GF-D8 (cell line): ENCODE measurements around the gene SPINT1.

ENCODE experiments used
- DNase-seq: peaks from one replicate; lab custom pipeline; 2025; lab: John Stamatoyannopoulos, UW

SPINT1 gene

DNA sequence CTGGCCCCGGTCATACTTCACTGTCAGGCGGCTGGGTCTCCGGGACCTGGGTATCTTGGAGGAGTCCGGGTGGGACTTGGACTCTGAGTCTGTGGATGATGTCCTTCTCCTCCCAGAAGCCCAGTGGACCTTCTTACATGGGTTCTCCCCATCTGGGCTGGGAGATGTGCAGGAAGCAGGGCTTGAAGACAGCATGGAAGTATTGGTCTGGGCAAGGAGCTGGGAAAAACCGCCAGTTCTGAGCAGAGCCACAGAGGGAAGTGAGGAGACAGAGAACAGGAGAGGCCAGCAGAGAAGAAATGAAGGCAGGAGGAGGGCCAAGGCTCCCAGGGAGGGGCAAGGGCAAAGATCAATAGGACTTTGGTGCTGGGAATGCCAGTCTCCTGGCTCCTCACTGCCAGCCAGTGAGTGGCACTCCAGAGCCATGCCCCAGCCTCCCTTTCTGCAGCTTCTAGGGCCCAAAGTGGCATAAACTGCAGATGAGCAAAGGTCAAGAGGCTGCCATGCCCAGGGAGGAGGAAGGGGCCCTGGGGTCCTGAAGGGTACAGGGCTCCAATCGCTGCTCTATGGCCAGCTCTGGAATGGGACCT is 15.3 kb upstream of the SPINT1 start, which contains the start of gene PPP1R14D:
PPP1R14D (minus strand) TSS at position 262 of the 590 bp plus-strand sequence; CDS start at position 195, 67 bp downstream.
- DNase-seq, result no peak

DNA sequence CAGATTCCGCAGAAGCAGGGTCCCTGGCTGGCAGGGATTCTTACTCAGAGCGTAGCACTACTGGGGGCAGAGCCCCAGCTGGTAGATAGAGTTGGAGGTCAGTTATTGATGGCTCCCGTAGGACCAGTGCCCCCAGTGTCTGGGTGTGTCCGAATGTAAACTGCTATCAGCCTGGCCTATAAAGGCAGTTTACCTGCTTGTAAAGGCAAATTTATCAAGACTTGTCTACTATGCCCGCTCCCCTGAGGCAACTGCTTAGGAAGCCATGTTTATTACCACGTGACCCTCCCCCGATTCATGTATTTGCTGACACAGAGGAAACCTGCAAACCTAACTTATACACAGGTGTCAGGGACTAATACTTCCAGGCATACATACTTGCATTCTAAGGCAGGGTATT is 14.7 kb upstream of the SPINT1 start:
- DNase-seq, result no peak

DNA sequence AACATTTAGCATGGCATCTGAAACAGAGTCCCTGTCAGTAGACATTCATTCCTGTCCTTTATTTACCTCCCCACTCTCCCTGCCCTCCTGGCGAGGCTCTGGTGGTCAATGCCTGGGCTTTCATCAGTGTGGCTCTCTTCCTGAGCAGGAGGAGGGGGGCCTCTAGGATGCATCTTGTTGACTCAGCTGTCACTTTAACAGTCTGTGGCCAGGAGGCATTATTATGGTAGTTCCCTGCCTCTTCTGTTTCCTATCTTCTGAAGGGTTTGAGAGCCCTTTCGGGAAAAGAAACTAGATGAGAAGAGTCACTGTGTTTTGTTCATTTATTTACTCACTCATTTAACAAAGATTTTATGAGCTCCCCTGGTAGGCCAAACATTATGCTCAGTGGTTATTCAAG is 13.0 kb upstream of the SPINT1 start:
- DNase-seq, result no peak

DNA sequence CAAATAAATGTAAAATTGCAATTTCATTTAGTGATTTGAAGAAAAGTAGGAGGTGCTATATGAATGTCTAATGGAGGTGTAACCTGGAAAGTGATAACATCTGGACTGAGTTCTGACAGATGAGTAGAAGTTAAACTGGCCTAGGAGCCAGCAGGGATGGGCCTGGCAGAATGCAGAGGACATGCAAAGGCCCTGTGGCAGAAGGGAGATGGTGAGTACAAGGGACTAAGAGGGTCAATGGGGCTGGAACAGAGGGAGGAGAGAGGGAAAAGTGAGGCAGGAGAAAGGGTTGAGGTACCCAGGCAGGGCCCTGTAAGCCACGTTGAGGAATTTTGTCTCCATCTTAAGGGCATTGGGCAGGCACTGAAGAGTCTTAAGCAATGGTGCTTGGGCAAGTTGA is 12.0 kb upstream of the SPINT1 start:
- no peak for DNase-seq

DNA sequence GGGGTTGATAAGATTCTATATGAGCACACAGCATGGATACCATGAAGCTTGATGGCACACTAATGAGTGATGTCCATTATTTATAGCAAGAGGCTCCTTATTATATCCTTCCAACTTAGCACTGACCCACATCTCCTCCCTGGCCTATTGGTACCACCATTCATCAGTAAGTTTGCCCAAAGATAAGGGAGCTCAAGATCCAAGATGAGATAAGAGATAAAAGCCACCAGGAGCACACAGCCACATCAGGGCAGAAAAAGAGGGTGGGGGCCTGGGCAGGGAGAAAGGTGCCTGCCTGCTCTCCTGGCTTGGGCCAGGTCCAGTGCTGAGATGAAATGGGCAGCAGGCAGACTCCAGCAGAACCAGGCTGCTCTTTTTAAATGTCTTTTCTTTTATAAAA is 10.9 kb upstream of the SPINT1 start:
- DNase-seq, result no peak

DNA sequence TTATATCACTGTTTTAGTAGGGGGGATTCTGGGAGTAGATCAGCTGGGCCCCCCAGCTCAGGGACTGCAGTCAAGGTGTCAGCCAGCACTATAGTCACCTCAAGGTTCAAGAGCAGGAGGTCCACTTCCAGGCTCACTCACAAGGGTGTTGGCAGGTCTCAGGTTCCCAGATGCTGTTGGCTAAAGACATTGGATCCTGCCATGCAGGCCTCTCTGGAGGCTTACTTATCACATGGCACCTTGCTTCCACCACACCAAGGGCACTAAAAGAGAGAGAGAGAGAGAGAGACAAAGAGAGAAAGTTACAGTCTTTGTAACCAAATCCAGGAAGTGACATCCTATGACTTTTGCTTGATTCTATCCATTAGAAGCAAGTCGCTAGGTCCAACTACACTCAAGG is 7.8 kb upstream of the SPINT1 start:
- no peak for DNase-seq

DNA sequence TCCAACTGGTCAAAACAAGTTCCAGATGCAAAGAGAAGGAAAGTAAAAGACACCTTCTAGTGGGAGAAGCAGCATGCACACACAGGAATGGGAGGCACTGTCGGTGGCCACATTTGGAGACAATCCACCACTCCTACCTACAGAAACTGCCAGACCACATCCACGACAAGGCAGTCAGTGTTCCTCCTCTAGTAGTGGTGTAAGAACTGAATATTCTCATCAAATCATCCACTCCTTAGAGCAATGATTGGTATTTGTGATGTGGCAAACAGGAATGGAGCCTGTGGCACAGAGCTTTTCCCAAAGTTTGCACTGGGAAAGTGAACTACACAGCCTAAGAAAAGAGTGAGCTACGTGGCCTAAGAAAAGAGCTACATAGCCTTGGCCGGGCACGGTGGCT is 5.1 kb upstream of the SPINT1 start:
- no peak for DNase-seq

DNA sequence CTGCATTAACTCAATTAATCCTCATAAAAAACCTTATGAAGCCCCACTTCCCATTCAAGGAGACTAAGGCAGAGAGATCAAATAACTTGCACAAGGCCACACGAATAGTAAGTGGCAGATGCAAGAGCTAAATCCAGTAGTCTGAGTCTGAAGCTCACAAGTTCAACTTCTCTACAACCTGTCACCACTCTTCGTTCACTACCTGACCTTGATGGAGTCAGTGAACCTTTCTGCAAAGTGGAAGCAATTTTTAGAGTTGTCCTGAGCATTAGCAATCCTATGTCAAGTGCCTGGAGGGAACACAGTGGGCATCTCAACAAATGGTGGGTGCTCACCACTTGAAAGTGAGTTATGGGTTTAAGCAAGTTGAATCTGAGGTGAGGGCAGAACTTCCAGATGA is 2.1 kb upstream of the SPINT1 start:
- DNase-seq, result no peak

DNA sequence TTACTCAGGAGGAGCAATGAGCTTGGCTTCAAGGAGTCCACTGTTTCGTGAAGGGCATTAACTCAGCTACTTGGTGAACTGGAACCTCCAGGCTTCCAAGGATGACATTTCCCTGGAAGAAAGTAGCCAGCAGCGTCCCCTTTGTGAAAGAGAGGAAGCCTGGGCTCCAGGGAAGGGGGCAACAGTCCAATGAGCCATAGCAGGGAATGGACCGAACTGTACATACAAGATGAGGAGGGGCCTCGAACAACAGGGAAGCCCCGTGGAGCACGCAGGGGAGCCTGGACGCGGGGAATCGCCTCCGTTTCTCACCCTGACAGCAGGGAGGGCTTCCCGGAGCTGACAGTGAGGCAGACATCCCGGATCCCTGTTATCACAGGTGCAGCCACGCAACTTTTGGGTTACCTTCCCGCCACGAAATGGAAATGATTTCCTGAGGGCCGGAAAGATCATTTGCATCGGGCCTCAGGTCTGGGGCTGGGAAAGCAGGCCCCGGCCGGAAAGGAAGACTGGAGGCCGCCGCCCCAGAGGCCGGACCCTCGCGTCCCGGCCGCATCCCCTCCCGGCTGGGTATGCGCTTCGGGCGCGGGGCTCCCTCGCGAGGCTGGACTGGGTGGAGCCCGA is 475 bp upstream of the SPINT1 start:
- no peak for DNase-seq

DNA sequence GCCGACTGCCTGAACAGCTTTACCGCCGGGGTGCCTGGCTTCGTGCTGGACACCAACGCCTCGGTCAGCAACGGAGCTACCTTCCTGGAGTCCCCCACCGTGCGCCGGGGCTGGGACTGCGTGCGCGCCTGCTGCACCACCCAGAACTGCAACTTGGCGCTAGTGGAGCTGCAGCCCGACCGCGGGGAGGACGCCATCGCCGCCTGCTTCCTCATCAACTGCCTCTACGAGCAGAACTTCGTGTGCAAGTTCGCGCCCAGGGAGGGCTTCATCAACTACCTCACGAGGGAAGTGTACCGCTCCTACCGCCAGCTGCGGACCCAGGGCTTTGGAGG is 815 bp downstream of the SPINT1 start:
- DNase-seq, result no peak

DNA sequence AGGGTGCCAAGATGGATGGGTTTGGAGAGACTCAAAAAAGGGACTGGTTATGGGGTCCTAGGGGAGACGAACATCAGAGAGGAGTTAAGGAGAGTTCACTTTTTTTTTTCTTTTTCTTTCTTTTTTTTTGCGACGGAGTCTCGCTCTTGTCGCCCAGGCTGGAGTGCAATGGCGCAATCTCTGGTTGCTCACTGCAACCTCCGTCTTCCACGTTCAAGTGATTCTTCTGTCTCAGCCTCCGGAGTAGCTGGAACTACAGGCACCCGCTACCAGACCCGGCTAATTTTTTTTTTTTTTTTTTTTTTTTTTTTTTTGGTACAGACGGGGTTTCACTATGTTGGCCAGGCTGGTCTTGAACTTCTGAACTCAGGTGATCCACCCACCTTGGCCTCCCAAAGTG is 1.2 kb downstream of the SPINT1 start:
- DNase-seq, result no peak

DNA sequence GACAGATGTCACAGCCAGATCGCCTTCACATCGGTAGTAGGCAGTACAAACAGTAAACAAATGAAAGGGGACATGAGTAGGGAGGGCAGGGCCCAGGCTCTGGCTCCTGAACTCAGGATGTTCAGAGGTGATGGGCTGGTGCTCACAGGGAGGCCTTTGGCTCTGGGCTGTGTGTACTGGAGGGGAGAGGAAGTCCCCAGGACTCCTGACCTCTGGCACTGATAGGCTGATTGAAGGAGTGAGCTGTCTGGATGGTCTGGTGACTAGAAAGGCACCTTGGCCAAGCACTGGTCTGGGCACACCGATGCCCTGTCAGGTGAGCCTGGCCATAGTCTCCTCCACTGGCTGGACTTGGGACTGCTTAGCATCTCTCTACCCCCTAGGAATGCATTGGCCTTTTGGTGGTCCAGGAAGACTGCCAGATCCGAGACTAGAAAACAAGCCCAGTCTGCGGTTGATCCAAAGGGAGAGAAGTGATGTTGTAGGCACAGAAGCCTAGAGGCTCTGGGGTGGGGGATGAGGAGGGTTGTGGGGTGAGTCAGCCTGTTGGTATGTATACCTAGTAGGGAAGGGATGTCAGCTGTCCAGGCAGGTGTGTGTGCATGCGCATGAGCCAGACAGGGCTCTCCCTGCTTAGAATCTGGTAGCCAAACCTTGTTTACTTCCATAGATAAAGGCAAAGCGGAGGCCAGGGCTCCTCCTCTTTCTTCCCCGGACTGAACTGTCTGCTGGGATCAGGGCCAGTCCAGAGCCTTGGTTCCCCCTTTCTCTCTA is 1.9 kb downstream of the SPINT1 start:
- DNase-seq, result no peak

DNA sequence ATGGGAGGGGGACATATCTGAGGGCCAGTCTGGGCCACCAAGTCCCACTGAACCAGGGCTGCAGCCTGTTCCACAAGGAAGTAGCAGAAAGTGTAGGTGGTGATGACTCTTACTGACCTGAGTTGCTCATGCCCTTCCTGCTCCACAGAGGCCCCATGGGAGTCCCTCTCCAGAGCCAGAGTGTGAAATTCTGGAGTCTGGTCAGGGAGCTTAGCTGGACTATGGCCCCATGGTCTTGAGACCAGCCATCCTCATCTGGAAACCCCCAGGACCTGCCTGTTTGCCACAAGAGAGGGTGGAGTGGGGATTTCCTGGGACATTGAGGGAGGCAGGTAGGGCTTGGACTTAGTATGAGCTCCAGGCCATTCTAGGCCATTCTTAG is 3.0 kb downstream of the SPINT1 start:
- no peak for DNase-seq

DNA sequence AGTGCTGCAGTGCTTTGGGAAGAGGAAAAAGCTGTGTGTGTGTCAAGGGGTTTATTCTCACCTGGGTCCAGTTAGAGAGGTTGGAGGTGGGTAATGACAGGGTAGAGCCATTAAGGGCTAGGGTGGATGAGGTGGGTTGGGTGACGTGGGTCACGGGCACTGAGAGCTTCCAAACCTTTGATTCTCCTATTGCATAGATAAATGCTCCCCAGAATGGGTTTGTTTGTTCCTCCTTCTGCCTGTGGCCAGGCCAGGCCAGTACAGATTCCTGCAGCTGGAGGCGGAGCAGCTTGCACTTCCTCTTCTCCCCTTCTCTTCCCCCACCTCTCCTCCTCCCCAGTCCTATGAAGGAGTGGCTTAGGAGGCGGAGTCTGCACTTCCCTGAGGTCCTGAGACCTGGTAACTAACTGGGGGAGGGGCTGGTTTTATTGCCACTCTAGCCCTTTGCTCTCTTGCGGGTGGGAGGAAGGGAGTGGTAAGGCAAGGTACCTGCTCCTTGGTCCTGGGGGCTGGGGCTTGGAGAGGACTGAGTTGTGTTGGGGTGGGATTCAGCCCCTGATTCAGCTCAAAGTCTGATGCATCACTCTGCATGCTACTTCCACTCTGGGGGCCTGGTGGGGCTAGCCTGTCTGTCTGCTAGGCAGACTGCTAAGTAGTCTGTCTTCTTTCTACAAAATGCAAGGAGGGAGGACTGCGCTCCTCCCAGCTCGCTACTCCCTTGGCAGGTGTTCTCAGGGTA is 3.5 kb downstream of the SPINT1 start:
- peak; percentile 71 for DNase-seq

DNA sequence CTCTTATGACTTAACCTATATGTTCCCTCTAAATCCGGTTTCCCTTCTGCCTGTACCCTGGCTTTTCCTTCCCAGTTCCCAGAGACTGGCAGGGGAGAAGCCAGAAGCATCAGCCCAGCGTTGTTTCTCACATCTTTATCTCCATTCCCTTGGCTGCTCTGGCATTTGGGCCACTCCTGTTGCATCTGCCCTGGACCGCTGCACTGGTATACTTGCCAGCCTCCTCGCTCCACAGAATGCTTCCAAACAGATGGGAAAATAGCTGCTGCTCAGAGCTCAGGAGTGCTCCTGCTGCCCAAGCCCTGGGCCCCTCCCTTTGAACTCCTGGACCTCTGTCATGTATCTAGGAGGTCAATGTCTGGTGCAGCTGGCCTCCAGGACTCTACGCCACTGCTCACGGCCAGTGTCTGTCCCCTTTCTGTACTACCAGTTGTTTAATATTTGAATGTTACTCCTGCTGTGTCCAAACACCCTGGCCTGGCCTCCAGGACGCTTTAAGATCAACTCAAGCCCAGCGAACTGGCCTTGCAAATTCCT is 6.8 kb downstream of the SPINT1 start:
- DNase-seq, result no peak

DNA sequence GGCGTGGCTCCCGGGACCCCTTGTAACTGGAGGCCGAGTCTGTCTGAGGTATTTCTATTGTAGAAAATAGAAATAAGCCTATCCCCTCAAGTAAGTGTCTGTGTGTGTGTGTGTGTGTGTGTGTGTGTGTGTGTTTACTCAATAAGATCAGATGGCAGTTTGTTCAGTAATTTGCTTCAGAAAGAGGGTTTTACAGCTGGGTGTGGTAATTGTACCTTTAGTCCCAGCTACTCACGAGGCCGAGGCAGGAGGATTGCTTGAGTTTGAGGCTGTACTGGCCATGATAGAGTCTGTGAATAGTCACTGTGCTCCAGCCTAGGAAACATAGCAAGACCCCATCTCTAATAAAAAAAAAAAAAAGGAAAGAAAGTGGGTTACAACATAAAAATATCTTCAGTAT is 8.7 kb downstream of the SPINT1 start:
- DNase-seq, result no peak

DNA sequence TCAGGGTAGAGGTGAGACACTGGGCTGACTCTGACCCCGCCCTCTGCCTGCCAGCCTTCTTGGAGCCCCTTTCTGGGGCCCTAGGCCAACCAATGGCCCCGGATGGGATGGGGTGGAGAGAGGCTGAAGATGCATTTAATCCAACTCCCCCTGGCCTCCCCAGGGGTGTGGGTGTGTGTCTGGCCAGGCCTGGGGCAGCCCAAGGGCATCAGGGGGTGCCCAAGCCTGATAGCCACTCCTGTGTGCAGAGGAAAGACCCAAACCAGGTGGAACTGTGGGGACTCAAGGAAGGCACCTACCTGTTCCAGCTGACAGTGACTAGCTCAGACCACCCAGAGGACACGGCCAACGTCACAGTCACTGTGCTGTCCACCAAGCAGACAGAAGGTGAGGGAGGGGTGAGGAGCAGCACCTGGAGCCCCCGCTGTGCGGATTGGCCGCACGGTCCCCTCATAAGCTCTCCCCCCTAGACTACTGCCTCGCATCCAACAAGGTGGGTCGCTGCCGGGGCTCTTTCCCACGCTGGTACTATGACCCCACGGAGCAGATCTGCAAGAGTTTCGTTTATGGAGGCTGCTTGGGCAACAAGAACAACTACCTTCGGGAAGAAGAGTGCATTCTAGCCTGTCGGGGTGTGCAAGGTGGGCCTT is 9.5 kb downstream of the SPINT1 start:
- DNase-seq, result no peak

DNA sequence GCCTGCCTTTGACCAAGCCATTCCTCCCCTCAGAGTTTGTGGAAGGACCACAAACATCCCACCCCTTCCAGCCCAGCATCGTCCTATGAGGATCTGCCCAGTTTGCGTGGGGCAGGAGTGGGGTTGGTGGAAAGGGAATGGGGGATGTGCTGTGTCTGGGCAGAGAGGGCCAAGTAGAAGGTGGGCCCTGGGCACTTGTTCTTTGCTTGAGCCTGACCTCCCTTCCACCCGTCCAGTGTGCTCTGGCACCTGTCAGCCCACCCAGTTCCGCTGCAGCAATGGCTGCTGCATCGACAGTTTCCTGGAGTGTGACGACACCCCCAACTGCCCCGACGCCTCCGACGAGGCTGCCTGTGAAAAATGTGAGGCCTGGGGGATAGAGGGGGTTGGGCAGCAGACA is 10.3 kb downstream of the SPINT1 start:
- no peak for DNase-seq

DNA sequence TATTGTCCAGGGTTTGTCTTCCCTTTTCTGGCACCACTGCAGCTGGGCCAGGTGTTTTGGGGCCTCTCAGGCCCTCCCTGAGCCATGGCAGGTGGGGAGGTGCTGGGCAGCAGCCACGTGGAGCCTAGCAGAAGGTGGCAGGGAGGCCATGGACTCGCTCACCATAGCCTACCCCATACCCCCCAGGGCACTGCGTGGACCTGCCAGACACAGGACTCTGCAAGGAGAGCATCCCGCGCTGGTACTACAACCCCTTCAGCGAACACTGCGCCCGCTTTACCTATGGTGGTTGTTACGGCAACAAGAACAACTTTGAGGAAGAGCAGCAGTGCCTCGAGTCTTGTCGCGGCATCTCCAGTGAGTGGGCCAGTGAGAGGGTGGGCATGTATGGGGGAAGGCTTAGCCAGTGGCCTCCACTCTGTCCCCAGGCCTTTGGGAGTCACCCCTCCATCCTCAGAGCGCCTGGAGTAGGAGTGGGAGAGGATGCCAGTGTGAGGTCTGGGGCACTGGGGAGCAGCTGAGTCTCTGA is 11.9 kb downstream of the SPINT1 start:
- no peak for DNase-seq

DNA sequence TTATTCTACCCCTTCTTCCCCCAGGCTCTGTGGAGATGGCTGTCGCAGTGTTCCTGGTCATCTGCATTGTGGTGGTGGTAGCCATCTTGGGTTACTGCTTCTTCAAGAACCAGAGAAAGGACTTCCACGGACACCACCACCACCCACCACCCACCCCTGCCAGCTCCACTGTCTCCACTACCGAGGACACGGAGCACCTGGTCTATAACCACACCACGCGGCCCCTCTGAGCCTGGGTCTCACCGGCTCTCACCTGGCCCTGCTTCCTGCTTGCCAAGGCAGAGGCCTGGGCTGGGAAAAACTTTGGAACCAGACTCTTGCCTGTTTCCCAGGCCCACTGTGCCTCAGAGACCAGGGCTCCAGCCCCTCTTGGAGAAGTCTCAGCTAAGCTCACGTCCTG is 12.9 kb downstream of the SPINT1 start:
- DNase-seq, result no peak

DNA sequence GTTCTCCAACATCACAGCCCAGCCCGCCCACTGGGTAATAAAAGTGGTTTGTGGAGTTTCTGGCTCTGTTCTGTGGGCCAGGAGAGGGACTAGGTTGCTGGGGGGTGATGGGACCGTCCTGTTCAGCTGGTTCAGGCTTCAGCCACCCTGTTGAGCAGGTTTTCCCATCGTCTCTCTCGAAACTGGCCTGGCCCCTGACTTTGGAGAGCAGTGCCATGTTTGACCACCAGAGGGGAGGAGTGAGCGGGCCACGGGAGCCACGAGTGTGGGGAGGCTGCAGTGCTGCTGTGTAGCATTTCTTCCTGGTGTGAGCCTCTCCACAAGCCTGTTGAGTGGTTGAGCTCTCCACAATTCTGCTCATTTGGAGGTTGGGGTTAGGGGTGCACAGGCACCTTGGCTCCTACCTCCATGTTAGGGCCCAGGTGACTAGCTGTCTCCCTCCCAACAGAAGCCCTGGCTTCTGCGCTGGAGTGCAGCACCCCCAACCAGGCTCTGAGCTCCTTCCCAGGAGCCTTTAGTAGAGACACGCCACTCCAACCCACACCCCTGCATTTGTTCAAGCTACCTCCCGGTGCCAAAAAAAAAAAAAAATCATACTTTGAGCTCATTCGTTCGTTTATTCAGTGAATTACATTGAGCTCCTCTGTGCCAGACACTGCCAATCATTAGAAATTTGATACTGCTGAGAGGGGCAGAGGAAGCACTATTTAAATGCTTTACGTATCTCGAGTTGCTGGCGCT is 13.9 kb downstream of the SPINT1 start:
- no peak for DNase-seq
